ENCODE measurements around the gene SLITRK2. TPM values are rescaled to one million over a fixed set of nuclear protein-coding genes. Genes with fewer than 3 reads are reported as not detected.

The SLITRK2 gene
- total RNA-seq = 1 to 10 TPM in 1 of 2 donors, not detected in 1; 1.6 TPM

GRCh38 chrX:145817331-145818185, at the start of gene SLITRK2:
SLITRK2 (plus strand) TSS chrX:145817829; CDS start chrX:145822426, 4,597 bp downstream.
- Histone ChIP-seq H3K27me3 (no peaks in the 10 kb centered on the region), H3K9me3 (no peaks in the 10 kb centered on the region), H3K4me1 (peaks cover 11% of the 10 kb centered on the region), H3K27ac (no peak within 1 kb of the TSS), H3K36me3 (replicated peaks in 1 of 2; ENCODE audit: insufficient read depth in 1 of 2, low read depth in 2 of 2) (no peaks in the 10 kb centered on the region), H3K4me3 (no peak within 1 kb of the TSS)
- DNase-seq (peak in 3 of 4 donors; percentile 4 to 46 (median 23)), ATAC-seq (no peak)
- WGBS, 2 donors = 0 to 1% methylated on average over 15 to 37 of the region's 60 CpGs
- TF ChIP-seq POLR2A (IDR thresholded peaks at IDR 0.05) = no peak
- TF ChIP-seq, protein P1, sequence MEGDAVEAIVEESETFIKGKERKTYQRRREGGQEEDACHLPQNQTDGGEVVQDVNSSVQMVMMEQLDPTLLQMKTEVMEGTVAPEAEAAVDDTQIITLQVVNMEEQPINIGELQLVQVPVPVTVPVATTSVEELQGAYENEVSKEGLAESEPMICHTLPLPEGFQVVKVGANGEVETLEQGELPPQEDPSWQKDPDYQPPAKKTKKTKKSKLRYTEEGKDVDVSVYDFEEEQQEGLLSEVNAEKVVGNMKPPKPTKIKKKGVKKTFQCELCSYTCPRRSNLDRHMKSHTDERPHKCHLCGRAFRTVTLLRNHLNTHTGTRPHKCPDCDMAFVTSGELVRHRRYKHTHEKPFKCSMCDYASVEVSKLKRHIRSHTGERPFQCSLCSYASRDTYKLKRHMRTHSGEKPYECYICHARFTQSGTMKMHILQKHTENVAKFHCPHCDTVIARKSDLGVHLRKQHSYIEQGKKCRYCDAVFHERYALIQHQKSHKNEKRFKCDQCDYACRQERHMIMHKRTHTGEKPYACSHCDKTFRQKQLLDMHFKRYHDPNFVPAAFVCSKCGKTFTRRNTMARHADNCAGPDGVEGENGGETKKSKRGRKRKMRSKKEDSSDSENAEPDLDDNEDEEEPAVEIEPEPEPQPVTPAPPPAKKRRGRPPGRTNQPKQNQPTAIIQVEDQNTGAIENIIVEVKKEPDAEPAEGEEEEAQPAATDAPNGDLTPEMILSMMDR (IDR thresholded peaks at IDR 0.05) = no peak
- intact Hi-C loops (cut with DNase I) = no loop called here

DNA sequence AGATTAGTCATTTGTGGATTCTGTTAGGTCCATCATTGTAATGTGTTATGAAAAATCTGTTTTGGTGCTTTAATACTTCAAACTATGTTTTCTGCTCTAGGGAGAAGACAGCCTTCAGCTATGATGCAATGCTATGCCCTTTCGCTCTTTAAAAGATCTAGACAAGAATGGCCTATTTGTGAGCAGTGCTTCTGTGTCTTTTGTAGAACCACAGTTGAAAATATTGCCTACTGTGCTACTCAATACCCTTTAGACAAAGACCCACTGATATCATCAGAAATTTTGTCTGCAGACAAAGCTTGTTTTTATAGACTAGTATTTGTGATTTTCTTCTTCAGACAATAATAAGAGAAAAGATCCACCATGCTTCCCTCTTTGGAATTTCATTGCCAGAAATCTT, 44.6 kb upstream of the SLITRK2 start:
- Histone ChIP-seq H3K4me1 (no peaks in the 10 kb centered on the region), H3K4me3 (no peak overlapping the region), H3K27me3 (no peaks in the 10 kb centered on the region), H3K9me3 (no peaks in the 10 kb centered on the region), H3K36me3 (replicated peaks in 1 of 2; ENCODE audit: insufficient read depth in 1 of 2, low read depth in 2 of 2) (no peaks in the 10 kb centered on the region), H3K27ac (no peak overlapping the region)
- ATAC-seq (no peak), DNase-seq (no peak)
- intact Hi-C loops (cut with DNase I) = no loop called here
- WGBS, 2 donors = 73 to 80% methylated on average over 1 of the region's 1 CpG
- TF ChIP-seq, protein P1 (IDR thresholded peaks at IDR 0.05) = no peak
- TF ChIP-seq POLR2A (IDR thresholded peaks at IDR 0.05) = no peak

DNA sequence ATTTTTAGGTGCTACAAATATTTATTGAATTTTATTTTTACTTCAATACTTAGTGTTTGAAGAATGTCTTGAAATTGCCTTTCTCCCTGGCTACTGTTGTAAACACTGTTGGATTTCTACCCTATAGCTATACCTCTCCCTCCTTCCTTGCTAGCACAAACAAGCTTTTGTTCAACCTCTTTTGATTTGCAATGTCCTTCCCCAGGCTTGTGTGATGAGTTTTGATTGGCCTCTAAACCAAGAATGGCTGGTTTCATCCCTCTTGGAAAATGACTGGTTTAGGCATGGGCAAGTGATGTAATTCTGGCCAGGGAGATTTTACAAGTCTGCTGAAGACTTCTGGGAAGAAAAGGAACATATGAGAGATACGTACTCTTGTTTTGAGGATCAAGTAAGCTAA, 25.3 kb upstream of the SLITRK2 start:
- no peak for DNase-seq
- no peaks in the 10 kb centered on the region for H3K4me1 ChIP-seq
- H3K4me3 ChIP-seq = no peak overlapping the region
- ATAC-seq = no peak
- H3K36me3 ChIP-seq (replicated peaks in 1 of 2; ENCODE audit: insufficient read depth in 1 of 2, low read depth in 2 of 2) = no peaks in the 10 kb centered on the region
- 57 to 90% methylated on average over 1 of the region's 1 CpG for WGBS, 2 donors
- intact Hi-C loops (cut with DNase I) = no loop called here
- H3K27me3 ChIP-seq = no peaks in the 10 kb centered on the region
- TF ChIP-seq POLR2A (IDR thresholded peaks at IDR 0.05) = no peak
- TF ChIP-seq, protein P1 (IDR thresholded peaks at IDR 0.05) = no peak
- no peak overlapping the region for H3K27ac ChIP-seq
- H3K9me3 ChIP-seq = no peaks in the 10 kb centered on the region

GRCh38 chrX:145803508-145803907, 14.1 kb upstream of the SLITRK2 start:
- ATAC-seq (no peak), DNase-seq (no peak)
- H3K27ac ChIP-seq = no peak overlapping the region
- H3K4me1 ChIP-seq = no peaks in the 10 kb centered on the region
- no peak overlapping the region for H3K4me3 ChIP-seq
- H3K27me3 ChIP-seq = no peaks in the 10 kb centered on the region
- TF ChIP-seq, protein P1 (IDR thresholded peaks at IDR 0.05) = no peak
- no peak for TF ChIP-seq POLR2A (IDR thresholded peaks at IDR 0.05)
- no peaks in the 10 kb centered on the region for H3K9me3 ChIP-seq
- intact Hi-C loops (cut with DNase I) = no loop called here
- 25 to 37% methylated on average over 2 of the region's 2 CpGs for WGBS, 2 donors
- H3K36me3 ChIP-seq (replicated peaks in 1 of 2; ENCODE audit: insufficient read depth in 1 of 2, low read depth in 2 of 2) = no peaks in the 10 kb centered on the region

GRCh38 chrX:145813081-145813480, 4.5 kb upstream of the SLITRK2 start:
- intact Hi-C loops (cut with DNase I) = no loop called here
- WGBS, 2 donors = 79 to 83% methylated on average over 1 of the region's 1 CpG

More at GRCh38 chrX:145813081-145813480, 4.5 kb upstream of the SLITRK2 start:
- H3K36me3 ChIP-seq (replicated peaks in 1 of 2; ENCODE audit: insufficient read depth in 1 of 2, low read depth in 2 of 2) = no peaks in the 10 kb centered on the region
- TF ChIP-seq POLR2A (IDR thresholded peaks at IDR 0.05) = no peak
- TF ChIP-seq, protein P1 (IDR thresholded peaks at IDR 0.05) = no peak
- ATAC-seq = no peak
- H3K9me3 ChIP-seq = no peaks in the 10 kb centered on the region
- H3K27me3 ChIP-seq = no peaks in the 10 kb centered on the region
- H3K4me3 ChIP-seq = no peak overlapping the region
- H3K27ac ChIP-seq = no peak overlapping the region
- peaks cover 3% of the 10 kb centered on the region for H3K4me1 ChIP-seq
- DNase-seq = no peak
